Natural killer cell treated with Interleukin-12 subunit alpha and Interleukin-12 subunit beta and Interleukin-15 and Interleukin-18, amount 100 ng/mL, for 72 hours (primary cell): ENCODE measurements around the gene TMPRSS12. TPM values are rescaled to one million over a fixed set of nuclear protein-coding genes. Genes with fewer than 3 reads are reported as not detected.

Experiments used
- ATAC-seq, 2 donors: fragments of 150-1000 bp; cut with Tn5 transposase in 1 of 2; sonication (Bioruptor Pico), chemical (Tn5 transposase) in 1 of 2; 2 replicates each; pipeline ENCODE4 v1.10.0; 2021
- DNase-seq: peaks from one replicate; pipeline ENCODE4 v3.0.0; 2022; ENCODE audit warnings: low spot score
- H3K27ac Mint-ChIP-seq, 2 donors: 1 replicate in 1 of 2; 2 replicates in 1 of 2; pipeline ENCODE4 v1.8.0; 2022; ENCODE audit warnings: mixed read lengths in 2 of 2, mild to moderate bottlenecking in 1 of 2, moderate library complexity in 1 of 2
- H3K27me3 Mint-ChIP-seq, 2 donors: 1 replicate in 1 of 2; 2 replicates in 1 of 2; pipeline ENCODE4 v1.8.0; 2022; ENCODE audit warnings: mixed read lengths in 2 of 2
- H3K36me3 Mint-ChIP-seq: one replicate; pipeline ENCODE4 v1.8.0; 2022; ENCODE audit warnings: mixed read lengths
- H3K4me1 Mint-ChIP-seq, 2 donors: 1 replicate in 1 of 2; 2 replicates in 1 of 2; pipeline ENCODE4 v1.8.0; 2022; ENCODE audit warnings: low read depth in 2 of 2, mixed read lengths in 2 of 2, mild to moderate bottlenecking in 1 of 2
- H3K4me3 Mint-ChIP-seq: one replicate; pipeline ENCODE4 v1.8.0; 2022; ENCODE audit warnings: mixed read lengths
- H3K9me3 Mint-ChIP-seq: 2 replicates; pipeline ENCODE4 v1.8.0; 2022; ENCODE audit warnings: mixed read lengths
- total RNA-seq, 2 donors: library from RNA; stranded (reverse); gene quantifications; one replicate each; pipeline ENCODE4 v1.2.3, GENCODE V29; 2022

TMPRSS12 gene
- total RNA-seq, 2 donors from 2014 or later, result not detected

DNA sequence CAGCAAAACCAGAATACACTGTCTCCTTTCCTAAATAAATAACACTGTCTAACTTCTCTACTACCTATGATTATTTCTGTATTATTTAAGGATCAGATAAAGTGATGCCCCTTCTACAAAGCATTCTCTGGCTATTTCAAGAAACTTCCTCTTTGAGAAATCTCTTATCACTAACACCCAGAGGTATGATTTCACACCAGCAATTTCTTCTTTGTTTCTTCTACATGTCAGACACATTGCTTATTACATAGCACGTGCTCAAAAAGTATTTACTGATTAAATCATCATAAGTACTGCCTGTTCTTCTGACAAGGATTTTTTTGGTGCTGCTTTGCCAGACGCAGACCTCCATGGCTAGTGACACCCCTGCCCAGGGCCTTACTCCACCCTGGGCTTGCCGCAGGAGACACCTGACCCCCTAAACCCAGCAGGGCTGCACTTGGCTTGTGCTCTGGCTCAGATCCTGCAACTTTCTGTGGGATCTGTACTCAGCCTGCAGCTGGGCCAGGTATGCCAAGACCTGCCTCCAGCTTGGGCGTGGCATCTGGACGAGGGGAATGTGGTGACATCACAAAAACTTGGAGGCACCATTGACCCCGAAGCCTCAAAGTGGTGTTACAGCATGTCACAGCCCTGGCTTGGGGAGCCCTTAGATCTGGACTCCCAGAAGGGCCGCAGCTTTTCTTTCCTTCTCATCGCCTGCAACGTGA is 94.2 kb downstream of the TMPRSS12 start:
- no peak overlapping the region for H3K4me3 Mint-ChIP-seq
- no peaks in the 10 kb centered on the region for H3K9me3 Mint-ChIP-seq
- DNase-seq (no peak), ATAC-seq (no peak)
- no peak overlapping the region for H3K27ac Mint-ChIP-seq
- H3K27me3 Mint-ChIP-seq, result no peaks in the 10 kb centered on the region
- peaks cover 4 to 17% of the 10 kb centered on the region in 2 donors for H3K4me1 Mint-ChIP-seq
- H3K36me3 Mint-ChIP-seq, result no peaks in the 10 kb centered on the region

Other genes with a start within 250 kb of the TMPRSS12 start
- 10 to 100 TPM; 35.4 to 37.3 TPM for gene ATF1, start 78.8 kb upstream of the TMPRSS12 start, total RNA-seq
- not detected for gene HIGD1C, start 109.6 kb downstream of the TMPRSS12 start, total RNA-seq
- gene SLC11A2, start 183.5 kb downstream of the TMPRSS12 start, total RNA-seq, result 10 to 100 TPM; 76.1 to 94.3 TPM
- gene LETMD1, start 205.4 kb downstream of the TMPRSS12 start, total RNA-seq, result 100 to 1,000 TPM in 1 of 2 donors, 10 to 100 TPM in 1; 46.5 to 106 TPM
- 10 to 100 TPM; 24.1 to 32.7 TPM for gene CSRNP2, start 240.7 kb downstream of the TMPRSS12 start, total RNA-seq